Gastrocnemius medialis (tissue), 4 donors: ENCODE results near the gene SP110. TPM values are rescaled to one million over a fixed set of nuclear protein-coding genes. Genes with fewer than 3 reads are reported as not detected.

Source experiments
- ATAC-seq, 2 donors: fragments of 150-250 bp; one replicate each; pipeline ENCODE4 v1.9.1; 2016
- DNase-seq, 2 donors: peaks; one replicate each; pipeline ENCODE4 v3.0.0-alpha.2; 2019
- H3K27ac ChIP-seq, 4 donors: fragments of 200-600 bp; sonication (generic); 1 replicate in 1 of 4; 2 replicates in 3 of 4; pipeline ENCODE4 v1.5.1; 2016 to 2018; ENCODE audit warnings: mild to moderate bottlenecking in 2 of 4, moderate library complexity in 1 of 4
- H3K27me3 ChIP-seq, 3 donors: fragments of 200-600 bp; sonication (generic) in 2 of 3; 1 replicate in 1 of 3; 2 replicates in 2 of 3; pipeline versions ENCODE4 v1.5.1 to v1.6.0; 2016 to 2019; ENCODE audit warnings: mild to moderate bottlenecking in 1 of 3, moderate library complexity in 1 of 3
- H3K36me3 ChIP-seq, 2 donors: fragments of 200-600 bp; sonication (generic) in 1 of 2; one replicate each; pipeline ENCODE4 v1.5.1; 2017 to 2018
- H3K4me1 ChIP-seq, 2 donors: fragments of 200-600 bp; sonication (generic) in 1 of 2; one replicate each; pipeline ENCODE4 v1.5.1; 2016 to 2017; ENCODE audit warnings: mild to moderate bottlenecking in 2 of 2
- H3K4me3 ChIP-seq, 4 donors: fragments of 200-600 bp; sonication (generic) in 3 of 4; 1 replicate in 1 of 4; 2 replicates in 3 of 4; pipeline ENCODE4 v1.5.1; 2016 to 2019; ENCODE audit warnings: mild to moderate bottlenecking in 2 of 4
- H3K9me3 ChIP-seq, 3 donors: fragments of 200-600 bp; sonication (generic) in 2 of 3; 1 replicate in 1 of 3; 2 replicates in 2 of 3; pipeline ENCODE4 v1.5.1; 2016 to 2019
- CTCF ChIP-seq, 5 experiments: fragments of 450-650 bp in 3 of 5; fragments of 200-600 bp in 2 of 5; sonication (generic) in 2 of 5; IDR thresholded peaks in 4 of 5; conservative IDR thresholded peaks in 1 of 5; 1 replicate in 4 of 5; 2 replicates in 1 of 5; pipeline ENCODE4 v1.5.1; 2016 to 2019; ENCODE audit warnings: antibody characterized with exemption in 5 of 5, mild to moderate bottlenecking in 3 of 5, moderate library complexity in 3 of 5
- POLR2A ChIP-seq, 2 donors: fragments of 450-650 bp; IDR thresholded peaks; one replicate each; pipeline ENCODE4 v1.6.1; 2017; ENCODE audit warnings: antibody characterized with exemption in 2 of 2, mild to moderate bottlenecking in 2 of 2, moderate library complexity in 2 of 2
- in situ Hi-C, 4 donors: fragments of 200-750 bp; cut with MboI; loops; one replicate each; pipeline versions ENCODE4 v1.15.0 to v1.8.0; 2017; ENCODE audit warnings: low sequenced_read_pairs in 4 of 4
- intact Hi-C: fragments of 100-400 bp; cut with DNase I; formaldehyde crosslinking; loops from one replicate; pipeline ENCODE4 v1.15.1; 2023; ENCODE audit warnings: low total_unique reads
- total RNA-seq, 4 donors: library from RNA; depleted of rRNA; stranded (reverse); fragments of >200 nt; gene quantifications; one replicate each; pipeline versions ENCODE4 v1.1.0 to v1.2.3, GENCODE V29; 2016

The SP110 gene
- total RNA-seq, 4 donors from 2014 or later = 3.0 to 7.0 (median 6.5) TPM

- H3K36me3 ChIP-seq = peaks cover 0 to 31% of the 10 kb centered on the region in 2 donors
These were observed 39.9 kb downstream of the SP110 start for GRCh38 chr2:230179907-230180306.

GRCh38 chr2:230178546-230179485, 41.0 kb downstream of the SP110 start:
- intact Hi-C loops (no loop called here), in situ Hi-C loops (no loop called here)
- no peaks in the 10 kb centered on the region for H3K4me1 ChIP-seq
- ATAC-seq = no peak
- no peaks in the 10 kb centered on the region for H3K9me3 ChIP-seq
- no peaks in the 10 kb centered on the region for H3K27me3 ChIP-seq
- H3K36me3 ChIP-seq = peaks cover 0 to 30% of the 10 kb centered on the region in 2 donors
- TF ChIP-seq CTCF (IDR thresholded peaks at IDR 0.05 in 4 of 5, conservative IDR thresholded peaks at IDR 0.05 in 1 of 5) (no peak), POLR2A (IDR thresholded peaks at IDR 0.05) (no peak)
- DNase-seq = no peak
- no peak overlapping the region for H3K27ac ChIP-seq
- no peak overlapping the region for H3K4me3 ChIP-seq

More at GRCh38 chr2:230179907-230180306, 39.9 kb downstream of the SP110 start:
- no peaks in the 10 kb centered on the region for H3K27me3 ChIP-seq
- no peaks in the 10 kb centered on the region for H3K9me3 ChIP-seq
- H3K4me3 ChIP-seq = no peak overlapping the region
- no peaks in the 10 kb centered on the region for H3K4me1 ChIP-seq
- intact Hi-C loops = no loop called here
- no peak for TF ChIP-seq CTCF (IDR thresholded peaks at IDR 0.05 in 4 of 5, conservative IDR thresholded peaks at IDR 0.05 in 1 of 5)
- no peak for TF ChIP-seq POLR2A (IDR thresholded peaks at IDR 0.05)
- H3K27ac ChIP-seq = no peak overlapping the region
- in situ Hi-C loops = no loop called here
- no peak for DNase-seq
- no peak for ATAC-seq

DNA sequence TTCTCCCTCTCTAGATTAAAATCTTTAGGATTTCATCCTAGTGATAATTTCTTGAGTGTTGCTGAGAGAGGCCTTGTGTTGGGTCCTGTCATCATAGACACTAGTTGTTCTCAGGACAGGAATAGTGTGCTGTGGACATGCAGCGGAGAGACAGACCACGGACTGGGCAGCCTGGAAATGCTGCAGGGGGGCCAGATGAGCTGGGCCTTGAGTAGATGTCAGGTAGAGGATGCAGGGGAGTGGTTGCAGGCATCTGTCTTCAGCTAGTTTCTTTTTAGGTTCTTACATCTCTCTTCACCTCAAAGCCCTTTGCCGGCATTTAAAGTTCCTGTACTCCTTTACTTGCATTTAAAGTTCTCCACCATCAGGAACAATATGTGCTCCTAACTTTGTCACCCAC, 42.8 kb downstream of the SP110 start:
- intact Hi-C loops = no loop called here
- peaks cover 0 to 18% of the 10 kb centered on the region in 2 donors for H3K36me3 ChIP-seq
- no peaks in the 10 kb centered on the region for H3K9me3 ChIP-seq
- H3K4me1 ChIP-seq = no peaks in the 10 kb centered on the region
- no peak overlapping the region for H3K27ac ChIP-seq
- in situ Hi-C loops = no loop called here
- ATAC-seq (no peak), DNase-seq (no peak)
- TF ChIP-seq CTCF (IDR thresholded peaks at IDR 0.05 in 4 of 5, conservative IDR thresholded peaks at IDR 0.05 in 1 of 5) (no peak), POLR2A (IDR thresholded peaks at IDR 0.05) (no peak)
- H3K27me3 ChIP-seq = no peaks in the 10 kb centered on the region
- H3K4me3 ChIP-seq = no peak overlapping the region

DNA sequence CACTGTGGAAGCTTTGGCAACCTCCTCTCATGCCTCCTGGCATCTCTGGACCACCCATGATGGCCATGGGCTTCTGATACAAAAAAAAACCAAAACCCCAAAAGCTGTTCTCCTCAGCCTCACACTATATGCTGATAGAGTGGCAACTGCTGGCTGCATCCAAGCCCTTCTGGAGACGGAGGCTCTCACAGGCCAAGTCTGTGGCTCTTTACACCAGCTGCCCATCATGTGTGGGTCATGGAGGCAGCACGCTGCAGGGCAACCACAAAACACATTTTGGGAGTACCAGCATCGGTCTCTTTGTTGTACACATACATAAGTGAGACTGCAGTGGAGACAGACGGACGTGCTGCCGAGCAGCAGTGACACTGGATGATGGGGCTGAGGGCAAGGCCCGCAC, 45.3 kb downstream of the SP110 start:
- in situ Hi-C loops = no loop called here
- Histone ChIP-seq H3K36me3 (peaks cover 0 to 9% of the 10 kb centered on the region in 2 donors), H3K4me3 (no peak overlapping the region), H3K4me1 (no peaks in the 10 kb centered on the region), H3K27ac (no peak overlapping the region), H3K27me3 (no peaks in the 10 kb centered on the region), H3K9me3 (no peaks in the 10 kb centered on the region)
- no peak for ATAC-seq
- DNase-seq = no peak
- intact Hi-C loops = no loop called here
- TF ChIP-seq POLR2A (IDR thresholded peaks at IDR 0.05) (no peak), CTCF (IDR thresholded peaks at IDR 0.05 in 4 of 5, conservative IDR thresholded peaks at IDR 0.05 in 1 of 5) (no peak)
